HL-60 (cell line): ENCODE results near the gene OR4D2.
A peak's percentile ranks its signal among the peaks of the same experiment; 100 is the strongest.

Source experiments
- POLR2AphosphoS5 ChIP-seq: IDR thresholded peaks from 2 replicates; pipeline ENCODE4 v1.6.1; 2012; ENCODE audit warnings: low read depth
- TF ChIP-seq, protein P1 (sequence below): IDR thresholded peaks from one replicate; pipeline ENCODE4 v1.5.1; 2011; ENCODE audit warnings: low read length, control low read depth, inconsistent platforms; ENCODE audit not compliant: insufficient read depth
- TF ChIP-seq, protein P2 (sequence below): IDR thresholded peaks from 2 replicates; pipeline ENCODE4 v1.6.1; 2012; ENCODE audit warnings: low read depth; ENCODE audit not compliant: insufficient replicate concordance

DNA sequence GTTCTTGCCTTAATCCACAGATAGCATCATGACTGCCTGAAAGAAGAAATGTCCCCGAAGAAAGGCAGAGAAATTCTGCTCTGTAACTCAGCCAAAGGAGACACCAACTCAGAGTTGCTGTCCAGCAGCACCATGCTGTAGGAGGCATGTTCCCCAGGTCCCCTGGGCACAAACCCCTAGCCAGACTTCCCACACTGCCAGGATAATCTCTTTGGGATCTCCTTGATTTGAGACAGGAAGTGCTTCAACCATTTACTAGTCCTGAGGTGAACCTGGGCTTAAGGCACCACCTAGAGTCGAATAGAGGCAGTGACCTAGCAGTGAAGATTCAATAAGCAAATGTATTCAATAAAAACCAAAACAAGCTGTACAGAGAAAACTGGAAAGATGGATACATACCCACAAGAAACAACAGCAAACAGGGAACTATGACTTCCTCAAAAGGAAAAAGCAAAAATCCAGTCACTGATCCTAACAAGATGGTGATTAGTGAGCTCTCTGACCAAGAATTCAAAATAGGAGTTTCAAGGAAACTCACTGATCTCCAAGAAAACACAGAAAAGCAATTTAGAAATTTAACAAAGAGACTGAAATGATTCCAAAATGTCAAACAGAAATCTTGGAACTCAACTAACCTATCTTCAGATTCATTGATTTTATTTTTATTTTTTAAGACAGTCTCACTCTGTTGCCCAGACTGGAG is 5.7 kb downstream of the OR4D2 start:
- TF ChIP-seq, protein P1, sequence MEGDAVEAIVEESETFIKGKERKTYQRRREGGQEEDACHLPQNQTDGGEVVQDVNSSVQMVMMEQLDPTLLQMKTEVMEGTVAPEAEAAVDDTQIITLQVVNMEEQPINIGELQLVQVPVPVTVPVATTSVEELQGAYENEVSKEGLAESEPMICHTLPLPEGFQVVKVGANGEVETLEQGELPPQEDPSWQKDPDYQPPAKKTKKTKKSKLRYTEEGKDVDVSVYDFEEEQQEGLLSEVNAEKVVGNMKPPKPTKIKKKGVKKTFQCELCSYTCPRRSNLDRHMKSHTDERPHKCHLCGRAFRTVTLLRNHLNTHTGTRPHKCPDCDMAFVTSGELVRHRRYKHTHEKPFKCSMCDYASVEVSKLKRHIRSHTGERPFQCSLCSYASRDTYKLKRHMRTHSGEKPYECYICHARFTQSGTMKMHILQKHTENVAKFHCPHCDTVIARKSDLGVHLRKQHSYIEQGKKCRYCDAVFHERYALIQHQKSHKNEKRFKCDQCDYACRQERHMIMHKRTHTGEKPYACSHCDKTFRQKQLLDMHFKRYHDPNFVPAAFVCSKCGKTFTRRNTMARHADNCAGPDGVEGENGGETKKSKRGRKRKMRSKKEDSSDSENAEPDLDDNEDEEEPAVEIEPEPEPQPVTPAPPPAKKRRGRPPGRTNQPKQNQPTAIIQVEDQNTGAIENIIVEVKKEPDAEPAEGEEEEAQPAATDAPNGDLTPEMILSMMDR: peak; percentile 18
- TF ChIP-seq, protein P2, sequence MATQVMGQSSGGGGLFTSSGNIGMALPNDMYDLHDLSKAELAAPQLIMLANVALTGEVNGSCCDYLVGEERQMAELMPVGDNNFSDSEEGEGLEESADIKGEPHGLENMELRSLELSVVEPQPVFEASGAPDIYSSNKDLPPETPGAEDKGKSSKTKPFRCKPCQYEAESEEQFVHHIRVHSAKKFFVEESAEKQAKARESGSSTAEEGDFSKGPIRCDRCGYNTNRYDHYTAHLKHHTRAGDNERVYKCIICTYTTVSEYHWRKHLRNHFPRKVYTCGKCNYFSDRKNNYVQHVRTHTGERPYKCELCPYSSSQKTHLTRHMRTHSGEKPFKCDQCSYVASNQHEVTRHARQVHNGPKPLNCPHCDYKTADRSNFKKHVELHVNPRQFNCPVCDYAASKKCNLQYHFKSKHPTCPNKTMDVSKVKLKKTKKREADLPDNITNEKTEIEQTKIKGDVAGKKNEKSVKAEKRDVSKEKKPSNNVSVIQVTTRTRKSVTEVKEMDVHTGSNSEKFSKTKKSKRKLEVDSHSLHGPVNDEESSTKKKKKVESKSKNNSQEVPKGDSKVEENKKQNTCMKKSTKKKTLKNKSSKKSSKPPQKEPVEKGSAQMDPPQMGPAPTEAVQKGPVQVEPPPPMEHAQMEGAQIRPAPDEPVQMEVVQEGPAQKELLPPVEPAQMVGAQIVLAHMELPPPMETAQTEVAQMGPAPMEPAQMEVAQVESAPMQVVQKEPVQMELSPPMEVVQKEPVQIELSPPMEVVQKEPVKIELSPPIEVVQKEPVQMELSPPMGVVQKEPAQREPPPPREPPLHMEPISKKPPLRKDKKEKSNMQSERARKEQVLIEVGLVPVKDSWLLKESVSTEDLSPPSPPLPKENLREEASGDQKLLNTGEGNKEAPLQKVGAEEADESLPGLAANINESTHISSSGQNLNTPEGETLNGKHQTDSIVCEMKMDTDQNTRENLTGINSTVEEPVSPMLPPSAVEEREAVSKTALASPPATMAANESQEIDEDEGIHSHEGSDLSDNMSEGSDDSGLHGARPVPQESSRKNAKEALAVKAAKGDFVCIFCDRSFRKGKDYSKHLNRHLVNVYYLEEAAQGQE: peak; percentile 85
- TF ChIP-seq POLR2AphosphoS5: no peak
